Measurements from ENCODE around the gene ZFP36L1. TPM values are rescaled to one million over a fixed set of nuclear protein-coding genes. Genes with fewer than 3 reads are reported as not detected.

Gene ZFP36L1
- polyA plus RNA-seq, 1 donor from 2014 or later, result 0.48 TPM

- Histone ChIP-seq H2AFZ (ENCODE audit: low read depth, low read length) (no peak overlapping the region), H4K20me1 (ENCODE audit: insufficient read depth) (no peaks in the 10 kb centered on the region), H3K79me2 (replicated peaks; ENCODE audit: insufficient read depth, low read length) (no peaks in the 10 kb centered on the region), H3F3A (ENCODE audit: insufficient read depth, low read length, poor library complexity, severe bottlenecking) (no peaks in the 10 kb centered on the region), H3K9ac (ENCODE audit: low read length) (no peak overlapping the region), H3K27me3 (ENCODE audit: insufficient read depth, low read depth, low read length) (no peaks in the 10 kb centered on the region), H3K4me2 (ENCODE audit: low read length) (no peak overlapping the region), H3K27ac (ENCODE audit: low read length) (no peak overlapping the region), H3K4me3 (ENCODE audit: low read length) (no peak overlapping the region), H3K36me3 (ENCODE audit: insufficient read depth, low read length) (no peaks in the 10 kb centered on the region), H3K9me2 (ENCODE audit: insufficient read depth, low read length) (no peaks in the 10 kb centered on the region), H3K9me3 (ENCODE audit: low read length) (no peaks in the 10 kb centered on the region)
- no peak for TF ChIP-seq EZH2 (IDR thresholded peaks at IDR 0.05; ENCODE audit: borderline replicate concordance, insufficient read depth, low read length, poor library complexity, severe bottlenecking)
- TF ChIP-seq CTCF (IDR thresholded peaks at IDR 0.05; ENCODE audit: poor library complexity, severe bottlenecking), result no peak
- TF ChIP-seq RAD21 (conservative IDR thresholded peaks at IDR 0.05), result no peak
- TF ChIP-seq SMC3 (conservative IDR thresholded peaks at IDR 0.05; ENCODE audit: poor library complexity), result no peak
- no peak for TF ChIP-seq POLR2AphosphoS5 (IDR thresholded peaks at IDR 0.05)
- no peak for TF ChIP-seq TAF1 (IDR thresholded peaks at IDR 0.05; ENCODE audit: low read depth)
- TF ChIP-seq EP300 (conservative IDR thresholded peaks at IDR 0.05; ENCODE audit: poor library complexity, severe bottlenecking), result no peak
- TF ChIP-seq REST (IDR thresholded peaks at IDR 0.05; ENCODE audit: borderline replicate concordance), result no peak
- no peak for TF ChIP-seq MXI1 (conservative IDR thresholded peaks at IDR 0.05; ENCODE audit: poor library complexity, severe bottlenecking)
These were observed 13.0 kb downstream of the ZFP36L1 start for GRCh38 chr14:68779761-68780323.

- no peak overlapping the region for H3K4me3 ChIP-seq (ENCODE audit: low read length)
- no peak overlapping the region for H3K27ac ChIP-seq (ENCODE audit: low read length)
- H3K79me2 ChIP-seq (replicated peaks; ENCODE audit: insufficient read depth, low read length), result no peaks in the 10 kb centered on the region
These were observed 15.2 kb downstream of the ZFP36L1 start for GRCh38 chr14:68777644-68778043.

More at GRCh38 chr14:68777644-68778043, 15.2 kb downstream of the ZFP36L1 start:
- no peaks in the 10 kb centered on the region for H3K27me3 ChIP-seq (ENCODE audit: insufficient read depth, low read depth, low read length)
- no peaks in the 10 kb centered on the region for H4K20me1 ChIP-seq (ENCODE audit: insufficient read depth)
- H3K36me3 ChIP-seq (ENCODE audit: insufficient read depth, low read length), result no peaks in the 10 kb centered on the region
- no peak overlapping the region for H3K9ac ChIP-seq (ENCODE audit: low read length)
- TF ChIP-seq CTCF (IDR thresholded peaks at IDR 0.05; ENCODE audit: poor library complexity, severe bottlenecking), result no peak
- TF ChIP-seq RAD21 (conservative IDR thresholded peaks at IDR 0.05), result no peak
- no peak for TF ChIP-seq SMC3 (conservative IDR thresholded peaks at IDR 0.05; ENCODE audit: poor library complexity)
- no peak for TF ChIP-seq MXI1 (conservative IDR thresholded peaks at IDR 0.05; ENCODE audit: poor library complexity, severe bottlenecking)
- TF ChIP-seq EZH2 (IDR thresholded peaks at IDR 0.05; ENCODE audit: borderline replicate concordance, insufficient read depth, low read length, poor library complexity, severe bottlenecking), result no peak
- TF ChIP-seq TAF1 (IDR thresholded peaks at IDR 0.05; ENCODE audit: low read depth), result no peak
- TF ChIP-seq REST (IDR thresholded peaks at IDR 0.05; ENCODE audit: borderline replicate concordance), result no peak
- TF ChIP-seq POLR2AphosphoS5 (IDR thresholded peaks at IDR 0.05), result no peak
- TF ChIP-seq EP300 (conservative IDR thresholded peaks at IDR 0.05; ENCODE audit: poor library complexity, severe bottlenecking), result no peak
- no peaks in the 10 kb centered on the region for H3K9me2 ChIP-seq (ENCODE audit: insufficient read depth, low read length)
- H2AFZ ChIP-seq (ENCODE audit: low read depth, low read length), result no peak overlapping the region
- no peaks in the 10 kb centered on the region for H3K9me3 ChIP-seq (ENCODE audit: low read length)
- H3F3A ChIP-seq (ENCODE audit: insufficient read depth, low read length, poor library complexity, severe bottlenecking), result no peaks in the 10 kb centered on the region
- H3K4me2 ChIP-seq (ENCODE audit: low read length), result no peak overlapping the region

Measured in neural cell (in vitro differentiated cells).